Activated CD4-positive, alpha-beta T cell treated with anti-CD3 and anti-CD28 coated beads, Interleukin-2, amount 10 ng/mL, durations not matched to agents 7 days and 5 days (primary cell): ENCODE results near the gene SLC25A5. TPM values are rescaled to one million over a fixed set of nuclear protein-coding genes. Genes with fewer than 3 reads are reported as not detected.
"Not testable (repeated sequence)": the region's sequence is repeated elsewhere in the genome, so short reads cannot be mapped to it uniquely, and the experiment has no call there.

ENCODE experiments used
- CTCF ChIA-PET: fragments of 350-600 bp; sonication (Branson Sonifier 250); formaldehyde crosslinking; loops from one replicate; lab custom pipeline; 2021; ENCODE audit warnings: antibody characterized with exemption; lab: Charles Lee
- POLR2A ChIA-PET: fragments of 350-600 bp; sonication (Branson Sonifier 250); formaldehyde crosslinking; loops from one replicate; lab custom pipeline; 2021; ENCODE audit warnings: antibody characterized with exemption; lab: Charles Lee
- DNase-seq: peaks from one replicate; pipeline ENCODE4 v3.0.0-alpha.2; 2020
- H3K27ac Mint-ChIP-seq: one replicate; pipeline ENCODE4 v1.8.0; 2021; ENCODE audit warnings: mild to moderate bottlenecking, moderate library complexity, mixed read lengths
- H3K27me3 Mint-ChIP-seq: one replicate; pipeline ENCODE4 v1.8.0; 2021; ENCODE audit warnings: mixed read lengths
- H3K36me3 Mint-ChIP-seq: one replicate; pipeline ENCODE4 v1.8.0; 2021; ENCODE audit warnings: low read depth, mixed read lengths
- H3K4me1 Mint-ChIP-seq: one replicate; pipeline ENCODE4 v1.8.0; 2021; ENCODE audit warnings: mixed read lengths
- H3K4me3 Mint-ChIP-seq: one replicate; pipeline ENCODE4 v1.8.0; 2021; ENCODE audit warnings: mild to moderate bottlenecking, moderate library complexity, mixed read lengths
- H3K9me3 Mint-ChIP-seq: one replicate; pipeline ENCODE4 v1.8.0; 2021; ENCODE audit warnings: mixed read lengths
- total RNA-seq, 2 experiments: library from RNA; stranded (reverse); gene quantifications; one replicate each; pipeline ENCODE4 v1.2.3, GENCODE V29; 2021

Gene SLC25A5
- 100 to 1,000 TPM; 425 to 426 TPM for total RNA-seq

DNA sequence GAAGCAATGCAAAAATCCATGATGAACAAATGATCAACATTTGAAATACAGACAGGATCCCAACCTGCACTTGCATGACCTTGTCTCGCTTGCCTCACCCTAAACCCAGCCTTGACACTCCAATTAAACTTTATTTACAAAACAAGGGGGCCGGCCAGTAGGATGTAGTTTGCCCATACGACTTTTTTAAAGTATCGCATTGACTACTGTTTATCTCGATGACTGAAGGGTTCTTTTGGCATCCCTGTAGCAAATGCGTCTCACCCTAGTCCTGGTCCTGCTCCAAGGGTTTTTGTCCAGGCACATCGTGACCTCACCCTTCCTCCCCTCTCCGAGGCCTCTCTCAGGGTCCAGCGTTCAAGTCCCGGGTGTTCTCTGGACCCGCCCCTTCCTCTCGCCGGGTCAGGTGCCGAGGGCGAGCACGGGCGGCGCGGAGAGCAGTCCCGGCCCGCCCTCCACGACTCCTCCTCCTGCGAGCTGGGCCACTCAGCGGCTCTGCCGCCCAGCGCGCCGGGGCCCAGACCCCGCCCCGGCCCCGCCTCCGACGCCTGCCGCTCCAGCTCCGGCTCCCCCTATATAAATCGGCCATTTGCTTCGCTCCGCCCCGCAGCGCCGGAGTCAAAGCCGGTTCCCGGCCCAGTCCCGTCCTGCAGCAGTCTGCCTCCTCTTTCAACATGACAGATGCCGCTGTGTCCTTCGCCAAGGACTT is at the start of gene SLC25A5:
Gene SLC25A5, plus strand, starts transcription at position 603 of the 709 bp plus-strand sequence. Its CDS starts 72 bp downstream, at position 675.
- Mint-ChIP-seq H3K4me1 (peaks cover 22% of the 10 kb centered on the region), H3K36me3 (peaks cover 23% of the 10 kb centered on the region), H3K9me3 (no peaks in the 10 kb centered on the region), H3K4me3 (peak within 1 kb of the TSS; percentile 85), H3K27ac (peak within 1 kb of the TSS; percentile 94), H3K27me3 (no peaks in the 10 kb centered on the region)
- CTCF ChIA-PET: interaction anchor here (0.6 to 0.7 kb wide), 3 partner anchors 10 to 83 kb away, joined by 3 to 5 read pairs (median 3); no protein-coding TSS in a partner anchor
- peak; percentile 83 for DNase-seq
- POLR2A ChIA-PET: no interaction called here

DNA sequence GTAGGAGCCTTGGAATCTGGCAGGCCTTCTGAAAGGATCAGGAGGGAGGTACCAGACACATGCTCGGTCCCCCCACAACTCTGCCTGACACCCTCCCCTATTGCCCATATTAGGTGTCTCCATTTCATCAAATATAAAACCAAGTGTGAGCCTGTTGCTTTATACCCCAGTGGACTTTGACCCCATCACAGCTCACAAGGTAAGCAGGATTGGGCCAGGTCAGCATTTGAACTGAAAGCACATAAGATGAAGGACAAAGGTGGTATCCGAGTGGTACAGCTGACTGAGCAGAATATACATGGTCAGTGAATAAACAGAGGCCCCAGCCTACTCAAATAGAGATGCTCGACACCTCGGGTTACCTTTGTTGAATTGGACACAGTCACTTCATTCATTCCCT is 49.1 kb upstream of the SLC25A5 start:
- POLR2A ChIA-PET: no interaction called here
- Mint-ChIP-seq H3K4me1 (no peaks in the 10 kb centered on the region), H3K27ac (no peak overlapping the region), H3K36me3 (no peaks in the 10 kb centered on the region), H3K4me3 (no peak overlapping the region), H3K9me3 (no peaks in the 10 kb centered on the region), H3K27me3 (no peaks in the 10 kb centered on the region)
- CTCF ChIA-PET: no interaction called here
- DNase-seq: no peak

DNA sequence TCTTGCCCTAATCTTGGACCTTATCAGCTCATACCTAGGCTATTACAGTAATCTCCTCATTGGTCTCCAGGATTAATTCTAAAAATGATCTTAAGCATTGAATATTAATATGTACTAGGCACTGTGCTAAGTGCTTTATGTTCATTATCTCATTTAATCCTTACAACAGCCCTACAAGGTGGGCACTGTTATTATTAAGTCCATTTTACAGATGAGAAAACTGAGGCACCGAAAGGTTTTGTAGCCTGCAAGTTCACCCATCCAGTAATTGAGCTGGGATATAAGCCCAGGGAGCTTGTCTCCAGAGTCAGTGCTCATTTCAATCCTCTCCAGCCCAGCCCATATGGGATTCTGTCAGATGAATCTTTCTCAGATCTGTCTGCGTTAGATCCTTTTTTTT is 48.3 kb upstream of the SLC25A5 start:
- Mint-ChIP-seq H3K27me3 (no peaks in the 10 kb centered on the region), H3K4me1 (no peaks in the 10 kb centered on the region), H3K27ac (no peak overlapping the region), H3K9me3 (no peaks in the 10 kb centered on the region), H3K36me3 (no peaks in the 10 kb centered on the region), H3K4me3 (no peak overlapping the region)
- ChIA-PET CTCF (no interaction called here), POLR2A (no interaction called here)
- no peak for DNase-seq

DNA sequence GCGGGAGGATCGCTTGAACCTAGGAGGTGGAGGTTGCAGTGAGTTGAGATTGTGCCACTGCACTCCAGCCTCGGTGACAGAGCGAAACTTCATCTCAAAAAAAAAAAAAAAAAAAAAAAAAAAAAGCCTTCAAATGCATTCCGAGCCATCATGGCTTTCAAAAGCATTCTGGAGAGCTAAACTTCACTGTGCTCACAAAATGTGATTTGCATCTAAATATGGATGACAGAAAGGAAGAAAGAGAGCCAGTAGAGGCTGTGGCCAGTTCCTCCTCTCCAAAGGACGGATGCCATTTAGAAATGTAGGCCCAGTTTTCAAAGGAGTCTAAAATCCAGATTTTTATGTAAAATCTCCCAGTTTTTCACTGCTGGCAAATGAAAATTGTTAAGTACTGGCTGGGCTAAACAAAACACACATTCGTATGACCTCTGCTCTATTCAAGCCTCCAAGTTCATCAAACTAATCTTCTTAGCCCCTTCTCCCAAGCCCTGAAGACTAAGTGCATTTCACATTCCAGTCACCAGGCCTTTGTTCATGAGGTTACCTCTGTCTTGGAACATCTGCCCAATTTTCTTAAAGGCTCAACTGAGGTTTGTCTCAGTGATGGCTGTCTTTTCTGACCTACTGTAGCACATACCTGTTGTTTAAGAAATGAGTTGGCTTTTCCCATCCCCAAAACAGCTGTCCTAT is 47.1 kb upstream of the SLC25A5 start:
- H3K9me3 Mint-ChIP-seq: no peaks in the 10 kb centered on the region
- no peaks in the 10 kb centered on the region for H3K27me3 Mint-ChIP-seq
- no peak for DNase-seq
- POLR2A ChIA-PET: no interaction called here
- H3K4me1 Mint-ChIP-seq: peaks cover 1% of the 10 kb centered on the region
- no peak overlapping the region for H3K4me3 Mint-ChIP-seq
- H3K36me3 Mint-ChIP-seq: no peaks in the 10 kb centered on the region
- no peak overlapping the region for H3K27ac Mint-ChIP-seq
- CTCF ChIA-PET: interaction anchor here (0.5 kb wide), 1 partner anchor 23 kb away, joined by 3 read pairs; no protein-coding TSS in a partner anchor

DNA sequence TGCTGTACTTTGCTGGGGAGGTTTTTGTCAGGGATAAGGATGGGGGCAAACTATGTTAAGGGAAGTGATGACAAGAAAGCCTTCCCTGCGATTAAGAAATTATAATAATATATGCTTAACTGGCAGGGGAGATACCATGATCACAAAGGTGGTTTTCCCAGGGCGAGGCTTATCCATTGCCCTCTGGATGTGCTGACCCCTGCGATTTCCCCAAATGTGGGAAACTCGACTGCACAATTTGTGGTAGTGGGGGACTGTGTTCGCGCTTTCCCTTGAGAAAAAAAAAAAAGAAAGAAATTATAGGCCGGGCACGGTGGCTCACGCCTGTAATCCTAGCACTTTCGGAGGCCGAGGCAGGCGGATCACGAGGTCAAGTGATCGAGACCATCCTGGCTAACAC is 44.6 kb upstream of the SLC25A5 start:
- Mint-ChIP-seq H3K36me3 (no peaks in the 10 kb centered on the region), H3K9me3 (no peaks in the 10 kb centered on the region), H3K4me1 (peaks cover 14% of the 10 kb centered on the region), H3K27ac (no peak overlapping the region), H3K4me3 (no peak overlapping the region), H3K27me3 (no peaks in the 10 kb centered on the region)
- CTCF ChIA-PET: no interaction called here
- POLR2A ChIA-PET: no interaction called here
- no peak for DNase-seq

DNA sequence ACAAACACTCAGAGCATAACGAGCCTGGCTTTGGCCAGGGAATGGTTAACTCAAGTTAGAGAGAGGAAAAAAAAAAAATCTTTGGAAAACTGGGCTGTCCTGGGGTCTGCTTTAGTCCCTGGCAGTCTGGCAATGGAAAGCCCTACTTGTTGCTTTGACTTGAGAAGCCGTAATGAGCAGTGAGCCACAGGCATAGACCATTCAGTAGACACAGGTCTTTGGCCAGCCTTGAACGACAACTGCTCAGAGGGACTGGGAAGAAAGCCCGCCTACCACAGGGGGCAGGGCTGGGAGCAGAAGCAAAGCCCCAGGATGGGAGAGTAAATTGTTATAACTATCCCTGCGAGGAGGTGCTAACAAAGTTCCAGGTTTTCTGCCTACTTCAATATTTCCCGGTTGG is 43.2 kb upstream of the SLC25A5 start:
- no peak for DNase-seq
- POLR2A ChIA-PET: no interaction called here
- Mint-ChIP-seq H3K27ac (no peak overlapping the region), H3K4me1 (peaks cover 14% of the 10 kb centered on the region), H3K4me3 (no peak overlapping the region), H3K27me3 (no peaks in the 10 kb centered on the region), H3K36me3 (no peaks in the 10 kb centered on the region), H3K9me3 (no peaks in the 10 kb centered on the region)
- CTCF ChIA-PET: no interaction called here

DNA sequence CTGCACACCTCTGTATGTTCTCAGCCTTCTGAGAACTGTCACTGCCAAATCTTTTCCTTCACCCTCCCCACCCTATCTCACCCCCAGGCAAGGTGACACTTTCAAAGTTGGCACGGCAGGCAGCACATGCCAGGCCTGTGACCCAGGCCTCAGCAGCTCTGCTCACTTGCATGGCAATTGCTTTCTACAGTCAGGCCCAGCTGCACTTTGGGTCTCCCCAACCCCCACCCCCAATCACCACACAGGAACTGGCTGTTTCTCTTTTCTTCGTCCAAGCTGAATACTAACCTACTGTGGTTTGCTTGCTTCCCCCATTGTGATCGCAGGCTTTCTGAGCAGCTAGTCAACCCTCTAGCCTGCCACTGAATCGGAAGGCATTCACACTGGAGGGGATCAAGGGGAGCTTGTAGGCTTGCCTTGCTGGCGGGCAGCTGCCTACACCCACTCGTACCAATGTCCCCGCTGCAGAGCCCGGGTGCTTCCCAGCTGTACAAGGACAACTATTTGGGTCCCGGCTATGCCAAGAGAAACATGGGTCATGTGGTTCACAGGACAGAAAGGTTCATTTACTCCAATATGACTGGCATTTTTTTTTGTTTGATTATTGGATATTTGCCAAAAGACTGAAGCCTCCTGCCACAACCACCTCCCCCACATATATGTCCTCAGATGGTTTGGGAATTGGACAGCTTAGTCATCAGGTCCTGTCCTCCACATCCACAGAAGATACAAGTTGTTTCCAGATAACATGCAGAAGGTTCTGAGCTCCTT is 41.0 kb upstream of the SLC25A5 start:
- POLR2A ChIA-PET: no interaction called here
- Mint-ChIP-seq H3K4me1 (peaks cover 14% of the 10 kb centered on the region), H3K27ac (peak overlapping the region; percentile 79)

DNA sequence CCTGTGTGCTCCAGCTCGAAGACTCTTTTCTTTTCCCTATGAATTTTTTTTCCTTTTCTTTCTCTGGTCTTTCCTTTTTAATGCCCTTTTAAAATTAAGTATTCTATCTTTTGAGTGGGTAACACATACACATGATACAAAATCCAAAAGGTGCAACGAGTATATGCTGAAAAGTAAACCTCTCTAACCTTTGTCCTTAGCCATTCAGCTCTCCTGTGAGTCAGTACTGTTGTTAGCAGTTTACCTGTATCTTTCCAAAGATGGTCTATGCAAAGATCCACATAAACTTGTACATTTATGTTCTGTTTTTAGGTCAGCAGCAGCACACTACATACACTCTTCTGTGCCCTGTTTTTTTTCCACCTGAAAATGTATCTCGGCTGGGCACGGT is 40.5 kb upstream of the SLC25A5 start:
- Mint-ChIP-seq H3K27ac (peak overlapping the region; percentile 38), H3K9me3 (no peaks in the 10 kb centered on the region), H3K4me1 (peaks cover 14% of the 10 kb centered on the region), H3K36me3 (no peaks in the 10 kb centered on the region), H3K4me3 (no peak overlapping the region), H3K27me3 (no peaks in the 10 kb centered on the region)
- POLR2A ChIA-PET: no interaction called here
- DNase-seq: no peak
- CTCF ChIA-PET: interaction anchor here (1.6 kb wide), 1 partner anchor 55 kb away, joined by 4 read pairs; no protein-coding TSS in a partner anchor

More for the DNA sequence above, 41.0 kb upstream of the SLC25A5 start:
- Mint-ChIP-seq H3K4me3 (no peak overlapping the region), H3K9me3 (no peaks in the 10 kb centered on the region), H3K27me3 (no peaks in the 10 kb centered on the region), H3K36me3 (no peaks in the 10 kb centered on the region)
- CTCF ChIA-PET: interaction anchor here (0.6 to 1.6 kb wide), 4 partner anchors 10 to 61 kb away, joined by 3 to 4 read pairs (median 4); no protein-coding TSS in a partner anchor
- DNase-seq: peak; percentile 6

DNA sequence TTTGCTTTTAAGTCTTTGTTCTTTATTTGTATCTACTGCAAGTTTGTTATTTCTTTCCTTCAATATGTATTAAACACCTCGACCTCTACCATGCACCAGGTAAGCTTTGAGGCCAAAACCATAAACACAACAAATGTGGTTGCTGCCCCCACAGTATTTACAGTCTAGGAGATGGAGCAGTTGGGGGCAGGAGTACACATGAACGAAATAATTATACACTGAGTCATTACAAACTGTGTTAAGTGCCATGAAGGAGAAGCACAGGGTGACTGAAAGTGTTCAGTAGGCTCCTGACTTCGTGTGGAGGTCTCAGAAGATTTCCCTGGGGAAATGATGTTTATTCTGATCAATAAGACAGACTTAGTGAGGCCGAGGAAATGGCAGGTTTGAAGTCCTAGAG is 38.8 kb upstream of the SLC25A5 start:
- H3K4me1 Mint-ChIP-seq: peaks cover 14% of the 10 kb centered on the region
- DNase-seq: no peak
- POLR2A ChIA-PET: no interaction called here
- H3K27ac Mint-ChIP-seq: no peak overlapping the region
- CTCF ChIA-PET: interaction anchor here (0.7 kb wide), 1 partner anchor 994 kb away, joined by 3 read pairs; no protein-coding TSS in a partner anchor
- H3K4me3 Mint-ChIP-seq: no peak overlapping the region
- H3K9me3 Mint-ChIP-seq: no peaks in the 10 kb centered on the region
- no peaks in the 10 kb centered on the region for H3K27me3 Mint-ChIP-seq
- H3K36me3 Mint-ChIP-seq: no peaks in the 10 kb centered on the region

DNA sequence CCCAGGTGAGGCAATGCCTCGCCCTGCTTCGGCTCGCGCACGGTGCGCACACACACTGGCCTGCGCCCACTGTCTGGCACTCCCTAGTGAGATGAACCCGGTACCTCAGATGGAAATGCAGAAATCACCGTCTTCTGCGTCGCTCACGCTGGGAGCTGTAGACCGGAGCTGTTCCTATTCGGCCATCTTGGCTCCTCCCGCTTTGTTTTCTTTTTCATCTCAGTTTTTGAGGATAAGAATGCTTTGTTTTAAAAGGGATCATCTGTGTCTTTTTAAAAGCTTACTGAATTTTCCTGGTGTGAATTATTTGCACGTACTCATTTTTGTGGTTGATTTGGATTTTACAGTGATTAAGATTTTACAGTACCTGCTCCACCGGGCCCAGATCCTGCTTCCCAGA is 26.9 kb upstream of the SLC25A5 start:
- H3K27me3 Mint-ChIP-seq: not testable (repeated sequence)

DNA sequence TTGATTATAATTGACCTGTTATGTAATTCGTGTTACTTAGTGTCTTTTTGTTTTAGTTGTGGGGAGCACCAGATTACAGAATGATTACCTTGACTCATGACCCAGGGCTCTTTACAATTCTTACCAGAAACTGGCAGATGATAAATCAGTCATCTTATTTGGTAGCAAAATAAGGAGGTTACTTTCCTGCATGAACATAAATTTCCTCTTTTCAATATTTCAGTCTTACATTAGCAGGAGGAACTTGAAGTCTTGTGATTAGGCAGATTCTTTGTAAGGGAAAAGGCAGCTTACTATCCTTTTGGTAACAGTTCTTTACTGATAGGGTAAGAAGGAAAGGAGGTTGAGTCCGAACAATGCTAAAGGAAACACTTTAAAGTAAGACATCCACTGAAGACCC is 26.0 kb upstream of the SLC25A5 start:
- CTCF ChIA-PET: no interaction called here
- H3K36me3 Mint-ChIP-seq: no peaks in the 10 kb centered on the region
- POLR2A ChIA-PET: no interaction called here
- no peaks in the 10 kb centered on the region for H3K27me3 Mint-ChIP-seq
- no peak for DNase-seq
- H3K4me1 Mint-ChIP-seq: no peaks in the 10 kb centered on the region
- H3K4me3 Mint-ChIP-seq: no peak overlapping the region
- no peak overlapping the region for H3K27ac Mint-ChIP-seq
- no peaks in the 10 kb centered on the region for H3K9me3 Mint-ChIP-seq

More for the DNA sequence above, 26.9 kb upstream of the SLC25A5 start:
- H3K27ac Mint-ChIP-seq, H3K9me3 Mint-ChIP-seq, H3K36me3 Mint-ChIP-seq, CTCF ChIA-PET, H3K4me1 Mint-ChIP-seq, H3K4me3 Mint-ChIP-seq, DNase-seq, POLR2A ChIA-PET: not testable (repeated sequence)

DNA sequence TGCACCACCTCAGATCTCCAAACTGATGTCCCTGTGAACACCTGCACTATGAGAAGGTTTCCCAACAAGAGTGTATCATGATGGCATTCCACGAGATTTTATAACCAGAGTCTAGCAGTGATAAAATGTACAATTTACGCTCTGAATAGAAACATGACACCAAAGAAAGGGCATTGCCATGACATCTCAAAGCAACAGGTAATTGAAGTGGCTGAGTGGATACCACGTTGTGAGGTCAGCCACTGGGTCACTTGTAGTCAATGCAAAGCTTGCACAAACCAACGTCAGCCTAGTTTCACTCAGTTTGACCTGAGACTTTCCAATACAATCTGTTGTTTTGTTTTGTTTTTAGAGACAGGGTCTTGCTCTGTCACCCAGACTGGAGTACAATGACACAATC is 15.0 kb upstream of the SLC25A5 start:
- Mint-ChIP-seq H3K27ac (no peak overlapping the region), H3K36me3 (no peaks in the 10 kb centered on the region), H3K27me3 (no peaks in the 10 kb centered on the region), H3K4me1 (no peaks in the 10 kb centered on the region), H3K4me3 (no peak overlapping the region), H3K9me3 (no peaks in the 10 kb centered on the region)
- ChIA-PET POLR2A (no interaction called here), CTCF (interaction anchor here (0.5 kb wide), 1 partner anchor 207 kb away, joined by 3 read pairs; no protein-coding TSS in a partner anchor)
- no peak for DNase-seq
